CD14-positive monocyte (primary cell): ENCODE results near the gene PHC2. TPM values are rescaled to one million over a fixed set of nuclear protein-coding genes. Genes with fewer than 3 reads are reported as not detected.
"Not testable (repeated sequence)": the region's sequence is repeated elsewhere in the genome, so short reads cannot be mapped to it uniquely, and the experiment has no call there.

Source experiments
- DNase-seq, 3 donors: peaks; one replicate each; pipeline ENCODE4 v3.0.0-alpha.2; 2011 to 2022
- H2AFZ ChIP-seq: 2 replicates; pipeline ENCODE4 v1.6.0; 2012; ENCODE audit warnings: mild to moderate bottlenecking, low read depth, low read length, inconsistent platforms; ENCODE audit not compliant: insufficient read depth, poor library complexity, severe bottlenecking
- H3K27ac ChIP-seq, 2 donors: 1 replicate in 1 of 2; 2 replicates in 1 of 2; pipeline ENCODE4 v1.5.1; 2012 to 2013; ENCODE audit warnings: low read length in 2 of 2, control low read depth in 1 of 2, inconsistent platforms in 1 of 2, low read depth in 1 of 2, mild to moderate bottlenecking in 1 of 2
- H3K27me3 ChIP-seq, 2 donors: one replicate each; pipeline versions ENCODE4 v1.6.0 to v1.6.1; 2011 to 2013; ENCODE audit warnings: low read length in 2 of 2; ENCODE audit not compliant: control insufficient read depth in 2 of 2, insufficient read depth in 2 of 2
- H3K36me3 ChIP-seq, 2 donors: replicated peaks in 1 of 2; 1 replicate in 1 of 2; 2 replicates in 1 of 2; pipeline versions ENCODE4 v1.5.1 to v1.6.1; 2012 to 2013; ENCODE audit warnings: low read length in 2 of 2, control low read depth in 1 of 2, inconsistent platforms in 1 of 2, mild to moderate bottlenecking in 1 of 2; ENCODE audit not compliant: insufficient read depth in 2 of 2, control insufficient read depth in 1 of 2
- H3K4me1 ChIP-seq, 2 donors: 1 replicate in 1 of 2; 2 replicates in 1 of 2; pipeline versions ENCODE4 v1.5.1 to v1.6.1; 2012 to 2013; ENCODE audit warnings: low read length in 2 of 2, control low read depth in 1 of 2, inconsistent platforms in 1 of 2, mild to moderate bottlenecking in 1 of 2, moderate library complexity in 1 of 2; ENCODE audit not compliant: insufficient read depth in 2 of 2, control insufficient read depth in 1 of 2
- H3K4me2 ChIP-seq: replicated peaks from 2 replicates; pipeline ENCODE3; 2012; ENCODE audit warnings: low read length, moderate library complexity, mild to moderate bottlenecking; ENCODE audit not compliant: poor library complexity, severe bottlenecking; ENCODE audit errors: extremely low read depth
- H3K4me3 ChIP-seq, 3 experiments: fragments of 200-600 bp in 1 of 3; sonication (generic) in 1 of 3; replicated peaks in 1 of 3; 1 replicate in 2 of 3; 2 replicates in 1 of 3; pipeline ENCODE4 v1.5.1; 2011 to 2013; ENCODE audit warnings: low read length in 3 of 3, mild to moderate bottlenecking in 3 of 3, control low read depth in 2 of 3, low read depth in 2 of 3, inconsistent platforms in 1 of 3, moderate library complexity in 1 of 3
- H3K79me2 ChIP-seq: 2 replicates; pipeline ENCODE4 v1.6.0; 2012; ENCODE audit warnings: mild to moderate bottlenecking, control low read depth, inconsistent platforms, low read length, moderate library complexity; ENCODE audit not compliant: insufficient read depth
- H3K9ac ChIP-seq: 2 replicates; pipeline ENCODE4 v1.6.0; 2017; ENCODE audit warnings: low read length, mild to moderate bottlenecking; ENCODE audit not compliant: insufficient read depth, poor library complexity, severe bottlenecking
- H3K9me3 ChIP-seq, 2 donors: replicated peaks in 1 of 2; 1 replicate in 1 of 2; 2 replicates in 1 of 2; pipeline versions ENCODE4 v1.5.1 to v1.6.1; 2012 to 2013; ENCODE audit warnings: low read length in 2 of 2, control low read depth in 1 of 2; ENCODE audit not compliant: control insufficient read depth in 1 of 2, insufficient read depth in 1 of 2
- H4K20me1 ChIP-seq: 2 replicates; pipeline ENCODE4 v1.6.0; 2012; ENCODE audit warnings: mild to moderate bottlenecking, low read length, control low read depth, moderate library complexity; ENCODE audit not compliant: insufficient read depth
- H3K27ac Mint-ChIP-seq, 7 donors: one replicate each; pipeline ENCODE4 v1.8.0; 2020; ENCODE audit warnings: mild to moderate bottlenecking in 7 of 7, mixed read lengths in 7 of 7, moderate library complexity in 6 of 7, inconsistent platforms in 2 of 7
- H3K27me3 Mint-ChIP-seq, 3 donors: one replicate each; pipeline ENCODE4 v1.8.0; 2021 to 2022; ENCODE audit warnings: low read depth in 3 of 3, mild to moderate bottlenecking in 3 of 3, mixed read lengths in 3 of 3, moderate library complexity in 3 of 3, inconsistent platforms in 1 of 3
- H3K36me3 Mint-ChIP-seq, 2 donors: one replicate each; pipeline ENCODE4 v1.8.0; 2020; ENCODE audit warnings: mixed read lengths in 2 of 2, inconsistent platforms in 1 of 2, mild to moderate bottlenecking in 1 of 2
- H3K4me1 Mint-ChIP-seq: one replicate; pipeline ENCODE4 v1.8.0; 2020; ENCODE audit warnings: mild to moderate bottlenecking, mixed read lengths
- H3K4me3 Mint-ChIP-seq, 2 donors: one replicate each; pipeline ENCODE4 v1.8.0; 2020; ENCODE audit warnings: mild to moderate bottlenecking in 2 of 2, mixed read lengths in 2 of 2, moderate library complexity in 1 of 2
- H3K9me3 Mint-ChIP-seq, 7 donors: one replicate each; pipeline ENCODE4 v1.8.0; 2020 to 2022; ENCODE audit warnings: mixed read lengths in 7 of 7, mild to moderate bottlenecking in 6 of 7, moderate library complexity in 6 of 7, inconsistent platforms in 2 of 7
- CTCF ChIP-seq: fragments of 200-600 bp; IDR thresholded peaks from one replicate; pipeline ENCODE4 v1.8.0; 2022; ENCODE audit warnings: antibody characterized with exemption, mild to moderate bottlenecking
- WGBS: methylation state at CpG from one replicate; pipeline ENCODE4 v1.1.5; 2013; ENCODE audit warnings: missing lambda C conversion rate; ENCODE audit not compliant: insufficient coverage; 5-methylcytosine and 5-hydroxymethylcytosine counted together
- intact Hi-C, 2 donors: fragments of 100-400 bp; cut with micrococcal nuclease; formaldehyde crosslinking; loops; one replicate each; pipeline versions ENCODE4 v1.15.0 to v1.15.1; 2023
- polyA plus RNA-seq, 3 donors: library from polyadenylated mRNA; depleted of rRNA in 1 of 3; unstranded in 2 of 3; stranded (reverse) in 1 of 3; fragments of 300-500 nt in 2 of 3; fragments of >200 nt in 1 of 3; fragmentation: Illumina TruSeq in 2 of 3; gene quantifications; 1 replicate in 2 of 3; 2 replicates in 1 of 3; pipeline ENCODE4 v1.2.3, GENCODE V29; 2012 to 2021

Gene PHC2
- polyA plus RNA-seq, 3 donors, result 18.9 to 85.3 (median 53.1) TPM

DNA sequence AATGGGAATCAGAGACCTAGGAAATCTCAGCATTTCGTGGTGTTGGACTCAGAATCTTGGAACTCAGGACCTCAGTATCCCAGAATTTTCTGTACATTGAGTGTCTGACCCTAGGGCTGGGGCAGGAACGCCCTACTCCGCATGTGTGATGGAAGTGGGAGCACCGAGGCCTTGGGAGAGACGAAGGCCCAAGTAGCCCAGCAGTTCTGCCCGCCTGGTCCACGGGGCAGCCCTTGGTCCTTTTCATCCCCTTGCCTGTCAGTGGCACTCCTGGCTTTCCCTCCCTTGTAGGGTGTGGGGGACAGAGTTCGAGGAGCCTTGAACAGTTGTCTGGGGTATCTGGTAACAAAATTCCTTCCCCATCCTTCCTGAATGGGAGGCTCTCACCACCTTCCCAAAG, 120.2 kb downstream of the PHC2 start:
- Mint-ChIP-seq H3K27ac (no peak overlapping the region), H3K4me3 (no peak overlapping the region), H3K4me1 (peaks cover 14% of the 10 kb centered on the region), H3K36me3 (no peaks in the 10 kb centered on the region), H3K27me3 (peaks cover 17 to 30% (median 26%) of the 10 kb centered on the region in 3 donors), H3K9me3 (peaks cover 0 to 9% (median 7%) of the 10 kb centered on the region in 7 donors)
- peaks cover 2 to 10% of the 10 kb centered on the region in 2 donors for H3K4me1 ChIP-seq
- no peaks in the 10 kb centered on the region for H4K20me1 ChIP-seq
- no peak for DNase-seq
- peaks cover 9 to 15% of the 10 kb centered on the region in 2 donors for H3K27me3 ChIP-seq
- no peak overlapping the region for H2AFZ ChIP-seq
- no peak overlapping the region for H3K4me2 ChIP-seq
- no peaks in the 10 kb centered on the region for H3K36me3 ChIP-seq
- no peaks in the 10 kb centered on the region for H3K9me3 ChIP-seq
- TF ChIP-seq CTCF, result no peak
- WGBS, result 83% methylated on average over 3 of the region's 8 CpGs
- H3K9ac ChIP-seq, result no peak overlapping the region
- no peak overlapping the region for H3K4me3 ChIP-seq
- H3K27ac ChIP-seq, result no peak overlapping the region
- no peaks in the 10 kb centered on the region for H3K79me2 ChIP-seq
- intact Hi-C loops, result no loop called here

GRCh38 chr1:33309351-33309750, 121.5 kb downstream of the PHC2 start:
- H3K9me3 ChIP-seq, H3K9ac ChIP-seq, H4K20me1 ChIP-seq, H3K27ac ChIP-seq, H3K36me3 ChIP-seq, H2AFZ ChIP-seq, H3K79me2 ChIP-seq, H3K9me3 Mint-ChIP-seq, H3K4me3 ChIP-seq, H3K4me2 ChIP-seq, intact Hi-C loops, DNase-seq, H3K4me3 Mint-ChIP-seq, H3K36me3 Mint-ChIP-seq: not testable (repeated sequence)
- H3K4me1 ChIP-seq, result peaks cover 2 to 10% of the 10 kb centered on the region in 2 donors
- peaks cover 9 to 22% of the 10 kb centered on the region in 2 donors for H3K27me3 ChIP-seq
- Mint-ChIP-seq H3K27ac (peak overlapping the region in 1 of 7 donors; percentile 30), H3K4me1 (peaks cover 14% of the 10 kb centered on the region), H3K27me3 (peaks cover 23 to 38% (median 32%) of the 10 kb centered on the region in 3 donors)
- WGBS, result 100% methylated on average over 8 of the region's 32 CpGs
